Osteoblast (primary cell): ENCODE measurements around the gene SPRING1. TPM values are rescaled to one million over a fixed set of nuclear protein-coding genes. Genes with fewer than 3 reads are reported as not detected.

Experiments used
- DNase-seq: peaks from one replicate; pipeline ENCODE4 v3.0.0; 2011; ENCODE audit warnings: low spot score, mixed read lengths; ENCODE audit not compliant: insufficient read length; ENCODE audit errors: missing footprints
- H2AFZ ChIP-seq: 2 replicates; pipeline ENCODE4 v1.6.0; 2011; ENCODE audit warnings: mild to moderate bottlenecking, low read length
- H3K27ac ChIP-seq: 2 replicates; pipeline ENCODE4 v1.5.1; 2011; ENCODE audit warnings: mild to moderate bottlenecking, low read depth, low read length, moderate library complexity
- H3K27me3 ChIP-seq: 2 replicates; pipeline ENCODE4 v1.6.0; 2012; ENCODE audit warnings: mild to moderate bottlenecking, control low read depth, inconsistent platforms, low read length, moderate library complexity; ENCODE audit not compliant: insufficient read depth
- H3K36me3 ChIP-seq: 2 replicates; pipeline ENCODE4 v1.5.1; 2011; ENCODE audit warnings: mild to moderate bottlenecking, low read length, control low read depth, moderate library complexity; ENCODE audit not compliant: insufficient read depth
- H3K4me1 ChIP-seq: 2 replicates; pipeline ENCODE4 v1.5.1; 2011; ENCODE audit warnings: mild to moderate bottlenecking, low read length, control low read depth, moderate library complexity; ENCODE audit not compliant: insufficient read depth
- H3K4me2 ChIP-seq: 2 replicates; pipeline ENCODE4 v1.6.0; 2011; ENCODE audit warnings: mild to moderate bottlenecking, low read length; ENCODE audit not compliant: insufficient read depth
- H3K4me3 ChIP-seq: fragments of 200-600 bp; sonication (generic); 3 replicates; pipeline ENCODE4 v1.5.1; 2012; ENCODE audit warnings: mild to moderate bottlenecking, low read length, inconsistent platforms; ENCODE audit not compliant: insufficient read depth
- H3K79me2 ChIP-seq: 2 replicates; pipeline ENCODE4 v1.6.0; 2012; ENCODE audit warnings: mild to moderate bottlenecking, low read length, control low read depth, inconsistent platforms; ENCODE audit not compliant: insufficient read depth
- H3K9me3 ChIP-seq: 2 replicates; pipeline ENCODE4 v1.5.1; 2011; ENCODE audit warnings: low read depth, low read length, control low read depth
- H4K20me1 ChIP-seq: 2 replicates; pipeline ENCODE4 v1.6.0; 2012; ENCODE audit warnings: mild to moderate bottlenecking, low read length, control low read depth; ENCODE audit not compliant: insufficient read depth
- total RNA-seq: library from RNA; depleted of rRNA; stranded (reverse); fragments of >200 nt; gene quantifications from 2 replicates; pipeline ENCODE4 v1.2.3, GENCODE V29; 2012
- TF ChIP-seq, protein P1 (sequence below): IDR thresholded peaks from 2 replicates; pipeline ENCODE4 v1.5.1; 2011; ENCODE audit warnings: mild to moderate bottlenecking, low read depth, low read length, moderate library complexity; ENCODE audit errors: extremely low read depth

SPRING1 gene
- total RNA-seq, 1 donor = 29.0 TPM

DNA sequence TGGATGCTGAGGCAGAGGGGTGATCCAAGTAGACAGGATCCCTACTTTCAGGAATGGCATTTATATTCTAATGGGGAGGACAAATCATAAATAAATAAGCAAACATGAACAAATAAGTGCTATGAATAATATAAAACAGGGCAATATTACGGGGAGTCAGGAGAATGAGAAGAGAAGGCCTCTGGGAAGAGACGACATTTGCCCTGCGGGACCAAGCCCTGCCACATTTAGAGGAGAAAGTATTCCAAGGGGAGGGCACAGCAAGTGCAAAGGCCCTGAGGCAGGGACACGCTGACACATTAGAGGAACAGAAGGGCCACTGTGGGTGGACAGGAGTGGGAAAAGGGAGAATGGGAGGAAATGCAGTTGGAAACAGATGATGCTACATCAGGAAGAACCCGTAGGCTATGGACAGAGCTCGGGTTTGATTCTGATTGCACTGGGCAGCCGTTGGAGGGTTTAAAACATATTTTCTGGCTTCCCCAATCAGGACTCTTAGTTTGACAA is 1.6 kb upstream of the SPRING1 start:
- Histone ChIP-seq H2AFZ (no peak overlapping the region), H3K27ac (no peak overlapping the region), H3K27me3 (no peaks in the 10 kb centered on the region), H3K79me2 (peaks cover 28% of the 10 kb centered on the region), H4K20me1 (peaks cover 2% of the 10 kb centered on the region), H3K4me1 (peaks cover 16% of the 10 kb centered on the region), H3K9me3 (no peaks in the 10 kb centered on the region), H3K4me3 (no peak overlapping the region), H3K4me2 (no peak overlapping the region), H3K36me3 (no peaks in the 10 kb centered on the region)
- DNase-seq = peak; percentile 90
- TF ChIP-seq, protein P1, sequence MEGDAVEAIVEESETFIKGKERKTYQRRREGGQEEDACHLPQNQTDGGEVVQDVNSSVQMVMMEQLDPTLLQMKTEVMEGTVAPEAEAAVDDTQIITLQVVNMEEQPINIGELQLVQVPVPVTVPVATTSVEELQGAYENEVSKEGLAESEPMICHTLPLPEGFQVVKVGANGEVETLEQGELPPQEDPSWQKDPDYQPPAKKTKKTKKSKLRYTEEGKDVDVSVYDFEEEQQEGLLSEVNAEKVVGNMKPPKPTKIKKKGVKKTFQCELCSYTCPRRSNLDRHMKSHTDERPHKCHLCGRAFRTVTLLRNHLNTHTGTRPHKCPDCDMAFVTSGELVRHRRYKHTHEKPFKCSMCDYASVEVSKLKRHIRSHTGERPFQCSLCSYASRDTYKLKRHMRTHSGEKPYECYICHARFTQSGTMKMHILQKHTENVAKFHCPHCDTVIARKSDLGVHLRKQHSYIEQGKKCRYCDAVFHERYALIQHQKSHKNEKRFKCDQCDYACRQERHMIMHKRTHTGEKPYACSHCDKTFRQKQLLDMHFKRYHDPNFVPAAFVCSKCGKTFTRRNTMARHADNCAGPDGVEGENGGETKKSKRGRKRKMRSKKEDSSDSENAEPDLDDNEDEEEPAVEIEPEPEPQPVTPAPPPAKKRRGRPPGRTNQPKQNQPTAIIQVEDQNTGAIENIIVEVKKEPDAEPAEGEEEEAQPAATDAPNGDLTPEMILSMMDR = no peak

DNA sequence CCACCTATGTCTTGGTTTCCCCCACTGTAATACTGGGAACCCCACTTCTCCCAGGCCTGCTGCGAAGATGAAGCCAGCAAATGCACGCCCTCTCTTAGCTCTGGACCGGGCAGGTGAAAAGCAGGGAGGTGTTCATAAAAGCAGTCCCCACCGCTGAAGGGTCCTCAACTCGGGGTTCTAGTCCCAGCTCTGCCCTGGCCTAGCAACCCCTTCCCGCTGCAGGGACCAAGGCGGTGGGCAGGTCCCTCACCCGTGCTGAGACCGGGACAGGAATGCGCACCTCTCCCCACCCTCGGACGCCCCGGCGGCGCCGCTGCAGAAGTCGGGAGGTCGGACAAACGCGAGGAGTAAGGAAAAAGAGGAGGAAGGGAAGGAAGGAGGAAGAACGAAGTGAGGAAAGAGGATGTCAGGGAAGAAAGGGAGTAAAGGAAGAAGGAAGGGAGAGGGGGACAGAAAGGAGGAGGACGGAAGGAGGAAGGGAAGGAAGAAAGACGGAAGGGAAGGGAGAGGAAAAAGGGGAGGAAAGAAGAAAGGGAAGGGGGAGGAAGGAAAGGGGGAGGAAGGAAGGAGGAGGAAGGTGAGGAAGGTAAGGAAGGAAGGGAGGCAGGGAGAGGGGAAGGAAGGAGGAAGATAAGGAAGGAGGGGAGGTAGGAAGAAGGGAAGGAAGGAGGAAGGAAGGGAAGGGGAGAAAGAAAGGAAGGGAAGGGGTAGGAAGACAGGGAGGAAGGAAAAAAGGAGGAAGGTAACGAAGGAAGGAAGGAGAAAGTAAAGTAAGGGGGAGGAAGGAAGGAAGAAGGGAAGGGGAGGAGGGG is 701 bp downstream of the SPRING1 start:
- no peaks in the 10 kb centered on the region for H3K9me3 ChIP-seq
- H3K27ac ChIP-seq = peak overlapping the region; percentile 51
- DNase-seq = peak; percentile 17
- no peaks in the 10 kb centered on the region for H3K27me3 ChIP-seq
- H2AFZ ChIP-seq = peak overlapping the region; percentile 93
- peaks cover 43% of the 10 kb centered on the region for H3K79me2 ChIP-seq
- H4K20me1 ChIP-seq = peaks cover 12% of the 10 kb centered on the region
- peak overlapping the region; percentile 97 for H3K4me2 ChIP-seq
- TF ChIP-seq, protein P1 = no peak
- peak overlapping the region; percentile 91 for H3K4me3 ChIP-seq
- H3K4me1 ChIP-seq = peaks cover 16% of the 10 kb centered on the region
- H3K36me3 ChIP-seq = peaks cover 8% of the 10 kb centered on the region

DNA sequence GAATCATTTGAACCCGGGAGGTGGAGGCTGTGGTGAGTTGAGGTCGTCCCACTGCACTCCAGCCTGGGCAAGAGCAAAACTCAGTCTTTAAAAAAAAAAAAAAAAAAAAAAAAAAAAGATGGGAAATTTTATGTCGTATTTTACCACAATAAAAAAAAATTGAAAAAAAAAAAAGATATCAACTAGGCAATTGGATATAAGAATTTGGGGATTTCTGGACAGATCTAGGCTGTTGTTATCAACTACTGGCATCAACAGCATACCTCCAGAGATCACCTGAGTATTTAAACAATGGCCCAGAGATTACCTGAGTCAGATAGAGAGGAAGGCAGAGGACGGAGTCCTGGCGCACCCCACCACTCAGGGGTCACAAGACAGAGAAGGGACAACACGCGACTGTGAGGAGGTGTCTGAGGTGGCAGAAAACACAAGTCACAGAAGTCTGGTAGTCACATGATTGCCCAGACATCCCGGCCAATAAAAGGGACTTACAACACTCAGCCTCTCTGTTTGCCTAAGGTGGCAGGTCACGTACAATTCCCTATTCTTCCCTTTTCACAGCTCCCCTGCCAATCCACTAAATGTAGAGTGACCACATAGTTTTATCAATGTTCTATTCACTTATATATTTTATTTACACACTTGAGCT is 1.8 kb downstream of the SPRING1 start:
- DNase-seq = peak; percentile 66
- Histone ChIP-seq H3K4me1 (peaks cover 16% of the 10 kb centered on the region), H4K20me1 (peaks cover 17% of the 10 kb centered on the region), H3K79me2 (peaks cover 54% of the 10 kb centered on the region), H3K27me3 (no peaks in the 10 kb centered on the region), H2AFZ (no peak overlapping the region), H3K4me2 (peak overlapping the region; percentile 97), H3K4me3 (peak overlapping the region; percentile 91), H3K9me3 (no peaks in the 10 kb centered on the region), H3K36me3 (peaks cover 8% of the 10 kb centered on the region), H3K27ac (no peak overlapping the region)
- TF ChIP-seq, protein P1 = no peak

DNA sequence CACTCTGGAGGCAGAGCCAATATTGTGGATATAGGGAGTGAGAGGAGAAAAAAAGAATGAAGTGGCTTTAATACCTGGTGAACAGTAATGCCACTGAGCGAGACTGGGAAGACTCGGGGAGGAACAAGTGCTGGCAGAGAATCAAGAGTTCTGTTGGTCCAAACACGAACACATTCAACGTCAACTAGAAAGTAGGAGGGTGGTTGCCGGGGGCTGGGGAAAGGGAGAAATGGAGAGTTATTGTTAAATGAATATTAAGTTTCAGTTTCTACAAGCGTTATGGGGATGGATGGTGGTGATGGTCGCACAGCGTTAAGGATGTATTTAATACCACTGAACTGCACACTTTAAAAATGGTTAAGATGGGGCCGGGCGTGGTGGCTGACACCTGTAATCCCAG is 2.8 kb downstream of the SPRING1 start:
- Histone ChIP-seq H3K27me3 (no peaks in the 10 kb centered on the region), H3K36me3 (peaks cover 8% of the 10 kb centered on the region), H3K4me3 (no peak overlapping the region), H3K9me3 (no peaks in the 10 kb centered on the region), H3K79me2 (peaks cover 63% of the 10 kb centered on the region), H2AFZ (no peak overlapping the region), H3K4me1 (peaks cover 16% of the 10 kb centered on the region), H3K27ac (no peak overlapping the region), H4K20me1 (peaks cover 19% of the 10 kb centered on the region), H3K4me2 (no peak overlapping the region)
- DNase-seq = no peak
- TF ChIP-seq, protein P1 = no peak
